Stimulated activated CD8-positive, alpha-beta memory T cell treated with anti-CD3 and anti-CD28 coated beads, Interleukin-4, amount 100 ng/mL, for 4 hours (primary cell): Measurements from ENCODE around the gene CDIPT.

ENCODE experiments used
- DNase-seq, 2 donors: peaks; one replicate each; pipeline ENCODE4 v3.0.0-alpha.2; 2020; ENCODE audit warnings: low read depth in 2 of 2, low spot score in 1 of 2

CDIPT gene

GRCh38 chr16:29860218-29860617, 2.8 kb downstream of the CDIPT start:
- DNase-seq, result no peak

- no peak for DNase-seq
These were observed 4.1 kb downstream of the CDIPT start for GRCh38 chr16:29858974-29859373.

GRCh38 chr16:29858149-29858849, 4.7 kb downstream of the CDIPT start:
- DNase-seq, result no peak

- DNase-seq, result no peak
These were observed 5.8 kb downstream of the CDIPT start for GRCh38 chr16:29857133-29857760.

GRCh38 chr16:29854520-29855100, 8.4 kb downstream of the CDIPT start:
- no peak for DNase-seq

- no peak for DNase-seq
These were observed 10.4 kb downstream of the CDIPT start for GRCh38 chr16:29852654-29853053.

- DNase-seq, result no peak
These were observed 12.0 kb downstream of the CDIPT start for GRCh38 chr16:29850998-29851397.

- DNase-seq, result no peak
These were observed 13.5 kb downstream of the CDIPT start for GRCh38 chr16:29849505-29849904.

- peak; percentile 59 to 67 for DNase-seq
These were observed 14.4 kb downstream of the CDIPT start for GRCh38 chr16:29848420-29849297.

- no peak for DNase-seq
These were observed 17.4 kb downstream of the CDIPT start for GRCh38 chr16:29845656-29846055.

GRCh38 chr16:29844575-29845331, 18.3 kb downstream of the CDIPT start:
- no peak for DNase-seq

GRCh38 chr16:29843931-29844330, 19.1 kb downstream of the CDIPT start:
- no peak for DNase-seq

- no peak for DNase-seq
These were observed 20.2 kb downstream of the CDIPT start for GRCh38 chr16:29842732-29843346.

GRCh38 chr16:29841631-29842030, 21.4 kb downstream of the CDIPT start:
- no peak for DNase-seq

GRCh38 chr16:29840240-29840639, 22.8 kb downstream of the CDIPT start:
- no peak for DNase-seq

- no peak for DNase-seq
These were observed 23.2 kb downstream of the CDIPT start for GRCh38 chr16:29839822-29840221.

- DNase-seq, result no peak
These were observed 25.2 kb downstream of the CDIPT start for GRCh38 chr16:29837841-29838240.

- DNase-seq, result no peak
These were observed 26.4 kb downstream of the CDIPT start for GRCh38 chr16:29836623-29837022.

- no peak for DNase-seq
These were observed 27.1 kb downstream of the CDIPT start for GRCh38 chr16:29835926-29836325.

- no peak for DNase-seq
These were observed 28.9 kb downstream of the CDIPT start for GRCh38 chr16:29834079-29834478.
